NT2/D1 (cell line): Measurements from ENCODE around the gene MYH9.

Source experiments
- SUZ12 ChIP-seq: IDR thresholded peaks from 2 replicates; pipeline ENCODE4 v1.6.1; 2011; ENCODE audit not compliant: insufficient read length, insufficient read depth; ENCODE audit errors: extremely low read depth
- YY1 ChIP-seq: IDR thresholded peaks from 2 replicates; pipeline ENCODE4 v1.6.1; 2011; ENCODE audit not compliant: insufficient read length, insufficient read depth
- ZNF274 ChIP-seq: IDR thresholded peaks from 2 replicates; pipeline ENCODE4 v1.6.1; 2011; ENCODE audit warnings: mild to moderate bottlenecking, low read depth, low read length

DNA sequence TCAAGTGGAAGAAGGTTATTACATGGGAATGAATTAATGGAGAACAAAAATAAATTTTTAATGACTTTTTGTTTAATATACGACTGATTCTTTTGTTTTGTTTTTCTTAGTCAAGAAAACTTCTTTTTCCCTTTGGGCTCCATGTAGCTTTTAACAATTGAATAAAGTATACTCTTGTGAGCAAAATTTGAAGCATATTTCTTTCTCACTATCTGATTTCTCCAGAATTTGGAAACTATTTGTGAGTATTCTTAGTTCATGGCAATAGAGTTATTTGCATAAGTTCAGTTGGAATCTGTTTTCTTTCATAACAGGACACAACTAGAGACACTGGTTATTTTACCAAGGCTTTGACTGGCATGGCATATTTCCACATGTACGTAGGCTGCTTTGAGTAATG is 138.6 kb downstream of the MYH9 start:
- TF ChIP-seq ZNF274 (no peak), YY1 (no peak), SUZ12 (no peak)
